DMS 273 treated with DMSO at 0.1 percent for 48 hours (cell line): ENCODE data around the gene KCNAB3.

Experiments
- DNase-seq: peaks from one replicate; lab custom pipeline; 2025; lab: John Stamatoyannopoulos, UW

The KCNAB3 gene

DNA sequence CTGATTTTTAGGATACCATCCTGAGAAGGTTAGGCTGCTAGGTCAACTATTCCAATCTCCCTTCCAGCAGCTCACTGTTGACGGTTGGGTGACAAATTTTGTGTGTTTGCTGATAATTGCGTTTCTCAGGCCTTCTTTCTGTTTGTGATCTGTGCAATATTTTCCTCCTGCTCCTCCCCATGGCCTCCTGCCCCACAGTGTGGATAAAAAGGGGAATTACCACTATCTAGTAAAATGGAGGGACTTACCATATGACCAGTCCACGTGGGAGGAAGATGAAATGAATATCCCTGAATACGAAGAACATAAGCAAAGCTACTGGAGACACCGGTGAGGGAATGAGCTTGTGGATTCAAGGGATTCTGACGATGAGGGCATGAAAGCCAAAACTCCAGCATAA, 31.9 kb downstream of the KCNAB3 start:
- no peak for DNase-seq

DNA sequence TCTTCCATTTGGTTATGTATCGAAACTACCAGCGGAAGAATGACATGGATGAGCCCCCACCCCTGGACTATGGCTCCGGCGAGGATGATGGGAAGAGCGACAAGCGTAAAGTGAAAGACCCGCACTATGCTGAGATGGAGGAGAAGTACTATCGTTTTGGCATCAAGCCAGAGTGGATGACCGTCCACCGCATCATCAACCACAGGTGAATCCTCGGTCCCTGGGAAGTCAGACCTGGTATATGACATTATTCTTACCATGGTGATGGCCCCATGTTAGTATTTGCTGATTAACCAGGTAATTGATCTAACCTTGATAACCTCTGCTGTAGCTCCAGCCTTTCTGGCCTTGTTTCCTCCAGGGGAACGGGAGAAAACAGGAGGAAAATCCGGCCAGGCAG, 32.6 kb downstream of the KCNAB3 start:
- DNase-seq: no peak

DNA sequence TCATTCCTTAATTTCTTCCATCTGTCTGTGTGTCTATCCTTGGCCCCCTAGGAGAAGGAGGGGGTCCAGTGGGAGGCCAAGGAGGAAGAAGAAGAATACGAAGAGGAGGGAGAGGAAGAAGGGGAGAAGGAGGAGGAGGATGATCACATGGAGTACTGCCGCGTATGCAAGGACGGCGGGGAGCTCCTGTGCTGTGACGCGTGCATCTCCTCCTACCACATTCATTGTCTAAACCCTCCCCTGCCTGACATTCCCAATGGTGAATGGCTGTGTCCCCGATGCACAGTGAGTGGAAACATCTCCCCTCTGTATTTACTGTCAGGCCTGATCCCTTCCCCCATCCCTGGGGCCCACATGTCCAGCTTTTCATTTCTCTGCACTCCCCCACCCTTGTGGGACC, 34.8 kb downstream of the KCNAB3 start:
- DNase-seq: no peak

DNA sequence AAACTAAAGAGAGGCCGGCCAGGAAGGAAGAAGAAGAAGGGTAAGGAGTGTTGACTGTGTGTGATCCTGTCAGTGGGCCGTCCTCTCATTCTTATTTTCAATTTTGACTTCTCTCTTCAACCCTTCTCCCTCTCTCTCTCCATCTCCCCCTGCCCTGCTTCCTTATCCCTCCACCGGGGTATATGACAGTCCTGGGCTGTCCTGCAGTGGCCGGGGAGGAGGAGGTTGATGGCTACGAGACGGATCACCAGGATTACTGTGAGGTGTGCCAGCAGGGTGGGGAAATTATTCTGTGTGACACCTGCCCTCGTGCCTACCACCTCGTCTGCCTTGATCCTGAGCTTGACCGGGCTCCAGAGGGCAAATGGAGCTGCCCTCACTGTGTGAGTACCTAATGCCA, 35.4 kb downstream of the KCNAB3 start:
- DNase-seq: no peak

DNA sequence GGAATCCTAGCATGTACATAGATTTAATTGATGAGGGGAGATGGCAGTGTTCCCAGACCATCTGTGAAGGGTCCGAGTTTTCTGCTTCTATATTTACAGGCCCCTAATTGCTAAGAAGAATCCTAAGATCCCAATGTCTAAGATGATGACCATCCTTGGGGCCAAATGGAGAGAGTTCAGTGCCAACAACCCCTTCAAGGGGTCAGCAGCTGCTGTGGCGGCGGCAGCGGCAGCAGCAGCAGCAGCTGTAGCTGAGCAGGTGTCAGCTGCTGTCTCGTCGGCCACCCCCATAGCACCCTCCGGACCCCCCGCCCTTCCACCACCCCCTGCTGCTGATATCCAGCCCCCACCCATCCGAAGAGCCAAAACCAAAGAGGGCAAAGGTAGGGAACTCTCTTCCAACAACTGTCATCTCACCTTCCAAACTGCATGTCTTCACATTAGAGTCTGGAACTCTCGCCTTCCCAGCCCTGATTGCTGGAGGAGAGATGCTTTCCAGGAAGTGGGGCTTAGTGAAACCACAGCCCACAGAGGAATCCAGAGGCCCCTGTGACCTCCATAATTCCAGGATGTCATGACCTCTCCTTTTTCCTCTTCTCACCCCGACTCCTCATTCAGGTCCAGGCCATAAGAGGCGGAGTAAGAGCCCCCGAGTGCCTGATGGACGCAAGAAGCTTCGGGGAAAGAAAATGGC, 36.3 kb downstream of the KCNAB3 start:
- DNase-seq: no peak

DNA sequence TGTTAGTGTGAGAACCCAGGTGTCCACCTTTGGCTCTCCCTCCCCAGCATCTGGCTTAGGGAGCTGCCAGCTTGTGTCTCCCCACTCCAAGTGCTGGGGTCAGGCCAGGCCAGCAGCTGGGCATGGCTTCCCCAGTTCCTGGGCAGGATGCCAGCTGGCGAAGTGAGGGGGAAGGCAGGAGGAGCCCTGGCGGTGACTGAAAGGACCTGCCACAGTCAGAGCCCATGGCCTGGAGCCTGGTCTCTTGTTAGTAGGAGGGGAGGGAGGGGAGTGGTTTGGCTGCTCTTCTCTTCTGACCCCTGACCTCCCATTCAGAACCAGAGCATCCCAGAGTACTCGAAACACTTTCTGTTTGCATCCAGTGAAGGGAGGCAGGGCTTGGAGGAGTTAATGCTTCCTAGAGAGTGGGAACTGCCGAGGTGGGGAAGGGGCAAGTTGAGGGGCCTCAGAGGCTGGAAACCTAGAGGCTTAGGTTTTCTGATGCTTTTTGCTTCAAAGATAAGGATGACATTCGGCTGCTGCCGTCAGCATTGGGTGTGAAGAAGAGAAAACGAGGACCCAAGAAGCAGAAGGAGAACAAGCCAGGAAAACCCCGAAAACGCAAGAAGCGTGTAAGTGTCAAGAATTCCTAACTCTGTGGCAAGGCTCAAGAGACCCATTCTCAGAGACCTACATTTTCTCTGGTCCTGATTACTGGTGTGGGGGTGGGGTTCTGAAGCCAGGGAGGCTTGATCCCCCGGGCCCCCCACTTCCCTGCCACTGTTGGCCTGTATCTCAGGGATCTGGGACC, 40.3 kb downstream of the KCNAB3 start:
- DNase-seq: peak; percentile 91

DNA sequence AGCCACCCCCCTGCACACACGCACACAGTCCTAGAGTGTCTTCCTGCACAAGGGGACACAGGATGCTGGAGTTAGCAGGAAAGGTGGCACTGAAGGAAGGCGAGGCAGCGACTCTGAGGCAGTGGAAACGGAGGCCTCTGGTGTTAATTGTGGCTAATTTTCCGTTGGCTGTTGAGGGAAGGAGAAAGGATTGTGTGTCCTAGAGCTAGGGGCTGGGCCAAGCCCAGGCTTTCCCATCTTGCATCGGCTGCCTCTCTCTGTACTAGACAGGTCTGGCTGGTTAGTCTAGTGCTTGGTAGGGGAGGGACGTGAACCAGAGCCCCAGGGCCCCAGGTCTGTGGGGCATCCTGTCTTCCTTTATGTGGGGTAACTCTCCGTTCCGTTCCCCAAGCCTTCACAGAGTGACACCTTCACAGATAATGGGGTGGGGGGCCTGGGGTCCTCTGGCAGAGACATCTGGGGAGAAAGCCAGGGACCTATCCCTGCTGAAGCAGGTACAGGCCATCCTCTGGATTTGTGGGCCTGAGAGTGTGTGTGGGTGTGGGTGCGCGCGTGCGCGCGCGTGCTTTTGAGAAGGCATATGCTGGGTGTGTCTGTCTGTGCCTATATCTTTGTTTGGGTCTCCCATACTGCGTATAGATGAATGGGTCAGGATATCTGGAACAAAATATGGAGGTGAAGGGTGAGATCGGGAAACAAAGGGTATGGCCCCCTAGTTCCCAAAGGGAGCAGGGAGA, 41.3 kb downstream of the KCNAB3 start, which contains the start of gene CHD3:
Gene CHD3 (plus strand): TSS at position 606 of the 737 bp plus-strand sequence. CDS start 212 bp downstream, outside the sequence.
- no peak for DNase-seq

DNA sequence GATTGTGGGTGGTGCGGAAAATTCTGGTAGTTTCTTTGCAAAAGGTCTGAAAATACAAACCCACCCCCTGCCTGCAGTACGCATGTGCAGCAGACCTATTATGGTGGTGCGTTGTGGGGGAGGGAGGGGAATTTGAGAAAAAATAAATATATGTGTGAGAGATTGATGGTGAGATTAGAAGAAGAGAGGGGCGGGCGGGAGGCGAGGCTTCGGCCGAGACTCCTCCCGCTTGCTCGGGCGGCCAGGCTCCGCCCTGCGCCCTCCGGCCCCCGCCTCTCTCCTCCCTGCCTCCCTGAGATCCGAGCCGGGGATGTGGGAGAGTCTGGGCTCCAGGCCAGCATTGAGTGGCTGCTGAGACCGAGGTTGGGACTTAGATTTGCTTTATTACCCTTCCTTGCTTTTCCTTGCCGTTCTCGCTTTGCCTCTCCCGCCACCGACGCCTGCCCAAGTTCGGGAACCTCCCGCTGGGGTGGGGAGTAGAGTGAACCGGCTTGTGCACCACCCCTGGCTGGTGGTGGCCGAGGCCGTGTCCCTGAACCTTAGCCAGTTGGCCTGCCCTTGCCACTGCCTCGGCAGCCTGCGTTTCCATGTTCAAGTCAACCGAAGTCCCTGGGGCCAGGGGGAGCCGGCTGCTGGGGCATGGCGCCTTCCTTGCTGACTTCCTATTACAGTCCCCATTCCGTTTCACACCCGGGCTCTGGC, 42.0 kb downstream of the KCNAB3 start:
- DNase-seq: peak; percentile 90

DNA sequence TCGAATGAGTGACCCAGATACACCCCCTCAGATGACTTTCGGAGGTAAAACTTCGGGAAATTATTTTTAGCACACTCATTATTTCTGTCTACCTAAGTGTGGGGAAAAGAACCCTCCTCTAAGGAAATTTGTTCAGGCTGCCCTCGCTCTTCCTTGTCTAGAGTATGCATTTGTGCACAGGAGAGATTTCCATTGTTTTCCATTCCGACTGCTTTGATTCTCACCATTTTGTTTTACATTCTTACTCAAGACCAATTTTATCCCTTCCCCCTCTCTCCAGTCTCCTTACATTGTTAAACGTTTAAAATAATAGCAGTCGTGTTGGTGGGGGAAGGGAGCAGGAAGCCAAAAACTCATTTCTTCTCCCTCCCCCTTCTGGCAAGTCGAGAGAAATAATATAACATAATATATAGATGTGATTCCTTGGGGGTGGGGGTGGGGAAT, 42.6 kb downstream of the KCNAB3 start:
- peak; percentile 75 for DNase-seq

DNA sequence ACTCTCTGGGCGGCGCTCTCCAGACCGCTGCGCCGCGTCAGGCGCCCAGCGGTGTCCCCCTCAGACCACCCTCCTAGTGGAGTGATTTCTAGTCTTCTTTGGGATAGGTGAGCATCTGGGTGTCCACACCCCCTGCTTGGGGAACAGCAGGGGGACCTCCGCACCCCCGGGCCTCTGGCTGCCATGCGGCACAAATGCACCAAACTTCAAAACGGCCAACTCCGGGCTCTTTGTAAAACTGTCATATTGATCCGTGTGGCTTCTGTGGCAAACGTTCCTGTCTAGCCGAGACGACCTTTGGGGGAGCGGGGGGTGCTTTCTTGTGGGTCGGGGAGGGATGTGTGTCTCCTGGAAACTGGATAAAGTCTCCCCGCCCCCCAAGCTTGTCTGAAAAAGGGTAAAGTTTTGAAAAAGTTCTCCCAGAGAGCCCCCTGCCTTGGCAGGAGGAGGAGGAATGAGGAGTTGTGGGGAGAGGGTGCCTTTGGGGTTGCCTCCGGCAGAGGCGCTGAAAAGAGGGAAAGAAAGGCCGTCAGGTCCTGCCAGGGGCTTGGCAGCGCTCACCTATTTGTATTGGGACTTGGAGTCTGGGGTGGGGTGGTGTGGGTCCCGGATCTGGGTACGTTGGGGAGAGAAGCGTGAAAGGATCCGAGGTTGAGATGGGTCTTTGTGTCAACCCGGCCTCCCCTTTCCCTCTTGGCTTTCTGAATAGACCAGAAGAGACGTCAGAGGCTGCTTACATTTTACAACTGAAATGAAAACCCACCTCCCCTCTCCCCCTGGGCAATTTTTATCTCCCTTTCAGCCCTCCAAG, 43.2 kb downstream of the KCNAB3 start:
- peak; percentile 8 for DNase-seq

DNA sequence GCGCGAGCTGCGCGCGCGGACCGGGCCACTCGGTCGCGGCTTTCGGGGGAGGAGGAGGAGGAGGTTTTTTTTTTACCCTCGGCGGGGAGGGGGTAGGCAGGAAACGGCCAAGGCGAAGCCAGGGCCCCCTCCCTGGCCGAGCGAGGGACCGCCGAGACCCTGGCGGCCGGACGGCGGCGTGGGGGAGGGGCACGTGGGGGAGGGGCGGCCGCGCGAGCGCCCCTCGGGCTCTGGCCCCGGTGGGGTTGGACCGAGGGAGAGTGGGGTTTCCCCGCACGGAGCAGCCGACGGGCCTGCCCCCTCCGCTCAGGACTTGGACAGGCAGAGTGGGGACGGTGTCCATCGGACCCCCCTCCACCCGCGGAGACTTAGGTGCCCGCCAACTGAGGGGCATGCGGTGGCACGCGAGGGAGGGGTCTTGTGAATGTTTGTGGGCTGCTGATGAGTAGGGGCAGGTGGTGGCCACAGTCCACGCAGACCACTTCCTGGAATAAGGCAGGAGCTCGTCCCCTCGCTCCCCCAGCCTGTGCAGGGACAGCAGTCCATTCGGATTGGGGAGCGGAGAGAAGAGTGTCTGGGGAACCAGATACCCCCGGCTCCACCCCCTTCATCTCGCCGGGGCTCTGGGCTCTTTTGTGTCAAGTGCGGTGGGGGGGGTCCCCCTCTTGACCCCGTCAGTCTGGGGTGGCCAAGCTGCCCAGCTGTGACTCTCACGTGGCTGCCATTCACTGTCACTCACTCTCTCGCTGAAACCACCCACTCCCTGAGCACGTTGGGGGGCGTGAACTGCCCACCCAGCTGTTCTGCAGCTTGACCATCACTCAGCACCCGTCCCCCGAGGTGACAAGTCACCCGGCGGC, 44.1 kb downstream of the KCNAB3 start:
- DNase-seq: no peak

DNA sequence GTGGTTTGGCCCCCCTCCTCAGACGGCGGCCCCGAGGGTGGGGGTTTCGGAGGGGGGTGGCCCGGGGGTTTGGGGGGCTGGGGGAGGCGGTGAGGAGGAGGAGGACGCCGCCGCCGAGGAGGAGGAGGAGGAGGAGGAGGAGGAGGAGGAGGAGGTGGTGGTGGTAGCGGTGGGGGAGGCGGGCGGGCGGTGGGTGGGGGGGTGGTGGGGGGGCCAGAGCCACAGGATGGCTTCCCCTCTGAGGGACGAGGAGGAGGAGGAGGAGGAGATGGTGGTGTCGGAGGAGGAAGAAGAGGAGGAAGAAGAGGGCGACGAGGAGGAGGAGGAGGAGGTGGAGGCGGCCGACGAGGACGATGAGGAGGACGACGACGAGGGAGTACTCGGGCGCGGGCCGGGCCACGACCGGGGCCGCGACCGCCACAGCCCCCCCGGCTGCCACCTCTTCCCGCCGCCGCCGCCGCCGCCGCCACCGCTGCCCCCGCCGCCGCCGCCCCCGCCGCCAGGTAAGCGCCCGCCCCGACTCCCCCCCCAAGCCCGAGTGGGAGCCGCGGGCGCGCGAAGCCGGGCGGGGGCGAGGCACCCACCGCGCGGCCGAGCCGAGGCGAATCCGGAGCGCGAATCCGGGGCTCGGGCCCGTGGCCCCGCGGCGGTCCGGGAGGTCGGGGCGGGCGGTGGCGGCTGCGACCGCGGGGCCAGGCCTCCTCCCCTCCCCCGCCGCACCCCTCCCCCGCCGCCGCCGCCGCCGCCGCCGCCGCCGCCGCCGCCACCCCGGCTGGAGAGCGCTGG, 44.9 kb downstream of the KCNAB3 start:
- DNase-seq: no peak

DNA sequence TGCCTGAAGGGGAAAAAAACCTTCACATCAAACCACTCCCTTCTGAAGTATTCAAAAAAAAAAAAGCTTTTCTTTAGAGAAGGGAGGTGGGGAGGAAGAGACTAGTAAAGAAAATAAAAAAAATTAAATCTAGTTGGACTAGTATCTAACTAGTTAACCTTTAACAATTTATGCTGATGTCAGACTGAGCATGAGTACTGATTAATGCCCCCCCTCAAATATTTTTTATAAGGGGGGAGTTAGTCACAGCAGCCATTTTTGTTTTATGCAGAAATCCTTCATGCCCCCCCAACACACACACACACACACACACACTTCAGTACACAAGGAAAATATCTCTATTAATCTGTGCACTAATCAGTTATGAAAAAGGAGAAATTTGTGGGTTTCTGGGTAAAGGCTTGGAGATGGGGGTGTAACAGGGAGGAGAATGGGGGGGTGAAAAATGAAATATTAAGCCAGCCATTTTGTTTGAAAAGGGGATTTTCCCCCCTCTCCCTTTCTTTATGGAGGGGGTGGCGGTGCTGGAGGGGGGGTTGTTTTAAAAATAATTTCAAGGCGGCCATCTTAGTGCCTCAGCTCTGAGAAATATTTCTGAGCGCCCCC, 45.8 kb downstream of the KCNAB3 start:
- DNase-seq: no peak

DNA sequence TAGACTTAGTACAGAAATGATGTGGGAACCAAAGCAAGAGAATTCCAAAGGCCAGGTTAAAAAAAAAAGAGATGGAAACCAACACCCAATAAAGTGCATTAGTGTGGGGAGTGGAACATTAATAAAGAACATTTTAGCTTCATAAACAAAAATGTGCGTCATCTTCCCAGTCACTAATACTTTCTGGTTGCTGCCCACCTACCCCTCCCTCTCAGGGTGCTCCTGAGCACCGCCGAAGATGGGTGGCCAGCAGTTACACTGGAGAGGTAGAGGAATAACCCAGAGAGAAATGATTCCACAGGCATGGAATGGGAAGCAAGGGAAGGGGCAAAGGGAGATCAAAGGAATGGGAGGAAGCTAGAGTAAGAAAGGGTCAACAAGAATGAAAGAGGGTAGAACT, 47.0 kb downstream of the KCNAB3 start:
- DNase-seq: no peak

DNA sequence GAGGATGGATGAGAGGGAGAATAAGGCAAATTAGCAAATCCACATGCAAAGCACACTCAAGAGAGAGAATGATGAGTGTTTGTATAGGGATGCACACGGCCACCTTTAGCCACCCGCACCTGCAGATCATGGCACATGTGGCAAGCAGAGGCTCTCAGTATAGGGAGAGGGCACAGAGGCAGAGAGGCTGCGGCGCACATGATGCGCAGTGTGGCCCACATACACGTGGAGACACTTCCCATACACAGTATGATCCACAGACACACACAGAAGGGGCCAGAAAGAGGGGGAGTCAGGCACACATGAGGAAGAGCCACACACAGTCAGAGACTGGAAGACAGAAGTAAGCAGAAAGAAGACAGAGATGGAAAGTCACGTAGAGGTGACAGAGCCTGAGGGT, 47.6 kb downstream of the KCNAB3 start:
- DNase-seq: no peak

DNA sequence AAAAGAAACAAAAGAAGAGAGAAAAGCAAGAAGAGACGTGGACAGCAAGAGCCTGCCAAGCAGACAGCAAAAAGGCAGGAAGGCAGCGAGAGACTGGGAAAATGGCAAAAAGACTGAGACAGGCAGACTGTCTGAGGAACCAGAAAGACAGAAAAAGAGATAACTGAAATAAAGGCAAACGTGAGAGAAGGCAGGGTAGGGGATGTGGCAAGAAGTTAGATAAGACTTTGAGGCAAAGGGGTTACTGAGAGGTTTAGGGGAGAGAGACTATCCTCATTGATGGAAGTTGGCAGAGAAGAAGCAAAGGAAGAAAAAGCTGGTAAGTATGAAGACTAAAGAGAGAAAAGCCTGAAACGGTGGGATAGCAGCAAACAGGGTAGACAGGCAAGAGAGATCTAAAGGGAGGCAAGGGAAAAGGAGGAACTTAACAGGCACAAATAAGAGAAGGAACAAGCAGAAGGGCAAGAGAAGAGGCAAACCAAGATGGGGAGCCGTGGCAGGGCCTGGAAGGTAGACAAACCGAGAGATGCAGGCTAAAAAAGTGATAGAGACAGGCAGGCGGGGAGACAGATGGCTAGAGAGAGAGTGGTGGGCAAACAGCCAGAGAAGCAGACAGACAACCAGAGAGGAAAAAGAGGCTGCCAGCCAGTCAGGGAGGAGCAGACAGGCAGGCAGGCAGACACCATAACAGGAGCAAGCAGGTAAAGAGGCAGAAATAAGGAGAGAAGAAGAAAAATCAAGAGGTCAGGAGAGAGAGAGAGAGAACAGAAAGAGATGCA, 48.2 kb downstream of the KCNAB3 start:
- peak; percentile 73 for DNase-seq

DNA sequence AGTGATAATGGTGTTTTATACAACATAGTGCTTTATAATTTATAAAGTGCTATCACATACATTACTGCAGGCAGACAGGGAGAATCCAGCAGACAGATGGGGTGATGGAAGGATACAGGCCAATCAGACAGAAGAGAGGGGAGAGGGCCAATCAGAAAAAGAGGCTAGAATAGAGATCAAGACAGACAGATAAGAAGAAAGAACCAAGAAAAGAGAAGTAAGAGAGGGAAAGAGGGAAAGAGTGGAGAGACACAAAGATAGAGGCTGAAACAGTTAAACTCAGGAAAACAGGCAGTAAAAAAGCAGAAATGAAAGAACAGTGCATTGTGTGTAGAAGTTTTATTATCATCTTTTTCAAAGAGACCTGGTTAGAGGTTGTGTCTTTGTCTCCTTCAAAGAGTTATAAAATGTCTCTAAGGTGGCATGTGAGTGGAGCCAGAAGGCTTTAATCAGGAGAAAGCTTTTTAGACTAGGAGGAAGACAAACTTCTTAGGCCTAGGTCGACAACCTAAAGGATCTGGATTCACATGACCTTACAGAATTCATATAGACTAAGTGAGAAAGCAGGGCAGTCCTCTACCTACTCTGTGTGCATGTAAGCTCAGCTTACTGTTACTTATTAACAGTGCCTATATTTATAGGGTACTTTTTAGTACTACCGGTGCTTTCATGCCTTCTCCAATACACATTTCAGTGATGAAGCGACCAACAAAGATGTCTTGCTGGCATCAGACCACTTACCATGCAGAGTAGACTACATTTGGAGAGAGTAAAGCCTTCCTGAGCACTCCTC, 49.4 kb downstream of the KCNAB3 start:
- DNase-seq: peak; percentile 11
